Right kidney (tissue), 1 donor: ENCODE measurements around the gene CCDC81.
"Not testable (repeated sequence)": the region's sequence is repeated elsewhere in the genome, so short reads cannot be mapped to it uniquely, and the experiment has no call there.

Experiments used
- DNase-seq: peaks from one replicate; pipeline ENCODE4 v3.0.0-alpha.2; 2016

CCDC81 gene

DNA sequence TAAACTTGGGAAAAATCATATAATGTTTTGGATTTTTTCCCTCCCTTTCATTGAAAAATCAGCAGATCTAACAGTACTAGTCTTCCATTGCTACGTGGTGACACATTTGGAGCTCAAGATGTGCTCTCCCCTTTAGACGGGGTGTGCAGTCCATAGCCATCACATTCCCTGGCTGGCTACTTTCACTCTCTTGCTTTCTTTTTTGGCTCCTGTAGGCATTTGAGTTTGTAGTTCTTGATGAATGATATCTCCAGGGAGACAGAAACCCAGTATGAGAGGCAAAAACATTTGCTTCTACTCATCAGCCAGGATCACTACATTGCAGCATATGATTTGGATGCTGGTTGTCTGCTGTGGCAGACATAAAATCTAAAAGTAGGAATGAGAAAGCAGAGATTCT is 12.1 kb downstream of the CCDC81 start:
- DNase-seq: no peak

DNA sequence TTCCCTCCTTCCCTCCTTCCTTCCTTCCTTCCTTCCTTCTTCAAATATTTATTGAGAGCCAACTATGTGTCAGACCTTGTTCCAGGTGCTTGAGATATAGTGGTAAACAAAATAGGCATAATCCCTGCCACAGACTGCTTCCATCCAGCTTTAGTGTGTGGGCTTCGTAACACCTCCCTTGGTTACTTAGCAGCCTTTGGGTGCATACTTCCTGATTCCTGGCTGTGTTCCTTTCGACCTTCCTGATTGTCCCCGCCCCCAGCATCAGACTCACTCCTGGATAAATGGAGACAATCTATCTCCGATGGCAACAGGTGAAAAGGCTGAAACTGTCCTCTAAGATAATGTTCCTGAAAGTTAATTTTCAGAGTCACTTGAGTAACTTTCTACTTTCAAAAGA is 13.5 kb downstream of the CCDC81 start:
- DNase-seq: no peak

DNA sequence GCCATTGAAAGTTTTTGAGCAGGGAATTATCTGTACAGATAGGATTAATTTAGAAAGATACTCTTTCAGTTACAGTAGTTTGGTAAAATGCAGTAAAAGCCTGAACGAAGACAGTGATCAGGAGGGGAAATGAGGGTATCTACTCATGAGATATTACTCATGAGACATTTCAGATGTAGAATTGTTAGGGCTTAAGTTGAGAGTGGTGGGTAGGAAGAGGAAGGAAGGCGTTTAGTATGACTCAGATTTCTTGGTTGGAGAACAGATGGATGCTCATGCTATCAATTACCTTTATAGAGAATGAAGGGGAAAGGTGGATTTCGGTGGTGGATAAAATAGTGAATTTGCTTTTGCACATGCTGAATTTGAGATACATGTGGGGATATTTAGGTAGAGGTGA is 15.8 kb downstream of the CCDC81 start:
- DNase-seq: no peak

DNA sequence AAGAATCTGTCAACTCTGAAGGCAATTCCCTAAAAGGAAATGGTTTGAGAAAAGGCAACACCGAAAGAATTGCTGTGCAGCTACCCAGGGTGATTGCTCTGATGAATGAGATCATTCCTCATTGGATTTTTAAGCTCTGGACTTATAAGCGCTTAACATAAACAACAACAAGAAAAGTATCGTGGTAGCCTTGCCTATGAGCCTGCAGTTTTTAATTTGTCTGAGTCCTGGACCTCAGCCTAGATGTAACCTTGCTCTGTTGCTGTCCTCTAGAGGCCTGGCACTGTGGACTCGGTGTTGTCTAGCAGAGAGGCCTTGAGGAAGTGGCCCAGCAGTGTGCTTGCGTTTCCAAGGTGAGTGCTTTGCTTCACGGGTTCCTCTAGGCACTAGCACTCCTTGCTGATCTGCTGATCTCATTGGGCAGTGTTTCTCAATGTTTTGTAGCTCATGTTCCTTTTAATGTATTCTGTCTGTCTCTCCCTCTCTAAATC is 20.4 kb downstream of the CCDC81 start:
- DNase-seq: no peak

DNA sequence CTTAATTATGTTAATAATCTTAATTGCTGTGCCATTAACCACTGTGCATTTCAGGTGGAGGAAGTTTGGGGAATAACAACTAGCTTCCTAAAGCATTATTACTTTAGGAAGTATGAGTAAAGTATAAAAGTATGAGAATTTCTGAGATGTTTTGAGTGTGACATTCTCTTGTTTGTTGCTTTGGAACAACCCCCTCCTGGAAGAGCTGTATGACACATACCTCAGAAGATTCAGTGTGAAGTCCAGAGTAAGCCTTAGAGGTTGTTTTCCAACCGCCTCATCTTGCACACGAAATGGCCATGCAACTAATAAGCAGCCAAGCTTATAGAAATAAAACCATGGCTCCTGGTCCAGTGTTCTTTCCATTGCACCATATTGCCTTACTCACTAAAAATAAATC is 21.7 kb downstream of the CCDC81 start:
- no peak for DNase-seq

DNA sequence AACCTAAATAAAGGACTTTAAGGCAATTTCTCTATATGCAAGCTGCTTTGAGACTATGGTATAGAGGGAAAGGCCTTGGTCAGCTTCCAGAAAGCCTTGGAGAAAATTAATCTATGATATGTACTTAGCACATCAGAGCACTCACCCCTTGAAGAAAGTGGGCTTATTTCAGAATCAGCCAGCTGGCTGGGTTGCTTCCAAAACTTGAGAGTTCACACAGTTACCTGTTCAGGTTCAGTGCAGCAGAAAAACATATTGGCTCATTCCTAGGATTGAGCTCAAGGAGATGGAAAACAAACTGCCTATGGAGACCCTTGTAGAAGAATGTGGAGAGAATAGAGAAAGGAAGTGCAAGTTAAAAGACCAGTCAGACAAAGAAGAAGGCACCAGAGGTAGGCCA is 22.7 kb downstream of the CCDC81 start:
- no peak for DNase-seq

DNA sequence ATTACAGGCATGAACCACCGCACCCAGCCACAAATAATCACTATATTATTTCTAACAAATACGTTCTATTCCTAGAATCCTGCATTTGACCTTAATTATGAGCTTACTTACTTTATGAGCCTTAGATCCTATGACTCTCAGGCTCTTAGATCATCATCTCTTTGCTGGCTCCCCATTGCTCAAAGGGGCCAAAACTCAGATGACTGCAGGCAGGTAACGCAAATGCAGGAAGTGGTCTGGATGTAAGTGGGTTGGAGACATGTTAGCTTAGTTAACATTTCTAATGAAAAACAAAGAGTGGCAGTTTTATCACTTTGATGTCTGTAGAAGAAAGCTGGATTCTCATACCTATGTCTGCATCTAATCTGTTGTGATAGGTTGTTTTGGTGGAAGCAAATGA is 23.4 kb downstream of the CCDC81 start:
- DNase-seq: no peak

DNA sequence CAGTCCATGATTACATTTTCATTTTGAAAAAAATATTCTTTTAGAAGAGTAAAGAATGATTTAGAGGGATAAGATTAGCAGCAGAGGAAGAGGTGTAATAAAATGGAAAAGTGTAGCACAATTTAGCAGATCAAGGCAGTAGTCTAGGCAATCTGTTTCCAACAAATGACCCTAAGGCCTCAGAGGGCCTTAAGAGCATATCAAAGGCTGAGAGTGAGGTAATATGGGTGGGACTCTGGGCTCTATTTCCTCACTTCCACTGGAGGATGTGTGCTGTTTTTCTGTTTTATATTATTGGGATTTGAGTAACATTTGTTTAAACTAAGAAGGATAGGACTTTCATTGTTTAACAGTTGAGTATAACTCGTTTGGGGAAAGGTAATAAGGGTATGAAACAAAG is 28.8 kb downstream of the CCDC81 start:
- no peak for DNase-seq

DNA sequence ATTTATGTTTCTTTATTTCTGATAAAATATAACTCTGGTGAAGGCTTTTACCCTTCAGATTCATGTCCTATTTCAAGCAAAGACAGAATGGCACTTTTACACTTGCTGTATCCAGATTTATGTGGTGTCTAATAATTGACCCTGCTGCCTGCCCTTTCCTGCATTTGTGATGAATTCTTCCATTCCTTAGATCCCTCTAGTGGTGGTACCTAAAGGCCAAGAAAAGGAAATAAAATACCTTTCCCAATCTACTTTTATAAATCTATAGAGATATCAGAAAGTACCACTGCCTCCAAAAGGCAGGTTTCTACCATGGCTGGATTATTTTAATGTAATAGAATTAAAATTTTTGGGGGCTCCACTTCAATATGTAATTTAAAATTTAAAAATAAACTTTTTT is 34.2 kb downstream of the CCDC81 start:
- no peak for DNase-seq

DNA sequence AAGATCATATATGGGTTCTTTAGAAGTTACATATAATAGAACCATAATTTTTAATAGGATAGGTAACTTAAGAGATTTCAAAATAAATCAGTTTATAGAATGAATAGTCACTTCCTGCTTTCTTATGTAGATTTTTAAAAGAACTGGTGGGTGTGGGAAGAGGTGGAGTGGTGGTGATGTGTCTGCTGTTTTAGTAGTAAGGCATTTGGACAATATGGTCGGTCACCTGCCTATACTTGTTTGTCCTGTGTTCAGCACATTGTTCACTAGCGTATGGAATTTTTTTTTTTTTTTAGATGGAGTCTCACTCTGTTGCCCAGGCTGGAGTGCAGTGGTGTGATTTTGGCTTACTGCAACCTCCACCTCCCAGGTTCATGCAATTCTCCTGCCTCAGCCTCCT is 39.3 kb downstream of the CCDC81 start:
- DNase-seq: no peak

DNA sequence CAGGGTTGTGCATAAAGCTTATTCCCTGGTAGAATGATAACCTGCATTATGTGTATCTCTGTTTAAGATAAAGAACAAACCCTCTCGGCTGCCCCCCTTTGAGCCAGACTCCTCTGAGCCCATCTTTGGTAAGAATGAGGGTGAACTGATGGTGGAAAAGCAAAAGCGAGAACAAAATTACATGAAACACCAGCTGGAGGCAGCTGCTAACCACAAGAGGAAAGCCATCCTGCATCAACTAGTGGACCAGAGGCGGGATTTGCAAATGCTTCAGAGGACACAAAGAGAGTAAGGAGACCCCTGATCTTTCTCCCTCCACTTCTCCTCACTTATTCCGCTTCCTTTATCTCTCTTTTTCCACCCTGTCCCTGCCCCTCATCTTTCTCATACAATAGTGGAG is 40.3 kb downstream of the CCDC81 start:
- DNase-seq: no peak

DNA sequence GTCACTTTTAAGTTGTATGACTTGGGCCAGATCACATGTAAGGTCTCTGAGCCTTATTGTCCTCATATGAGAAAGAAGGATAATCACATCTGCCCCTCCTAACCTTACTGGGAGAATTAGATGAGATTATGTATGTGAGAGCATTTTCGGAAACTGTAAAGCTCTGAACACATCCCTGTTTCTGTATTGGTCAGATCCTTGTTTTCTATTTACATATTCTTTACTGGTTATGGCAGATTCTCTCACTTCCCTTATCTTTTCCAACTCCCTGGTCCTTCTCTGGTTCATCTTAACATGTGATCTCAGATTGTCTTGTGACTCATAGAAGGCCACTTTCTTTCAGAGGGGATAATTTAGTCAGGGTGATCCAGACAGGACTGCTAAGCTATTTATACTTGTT is 41.8 kb downstream of the CCDC81 start:
- no peak for DNase-seq

DNA sequence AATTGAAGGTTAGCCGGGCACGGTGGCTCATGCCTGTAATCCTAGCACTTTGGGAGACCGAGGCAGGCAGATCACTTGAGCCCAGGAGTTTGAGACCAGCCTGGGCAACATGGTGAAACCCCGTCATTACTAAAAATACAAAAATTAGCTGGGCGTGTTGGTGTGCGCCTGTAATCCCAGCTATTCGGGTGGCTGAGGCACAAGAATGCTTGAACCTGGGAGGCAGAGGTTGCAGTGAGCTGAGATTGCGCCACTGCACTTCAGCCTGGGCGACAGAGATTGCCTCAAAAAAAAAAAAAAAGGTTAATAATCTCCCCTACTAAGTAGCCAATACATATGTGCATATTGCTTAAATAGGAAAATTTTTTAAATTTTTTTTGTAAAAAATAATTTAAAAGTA is 42.3 kb downstream of the CCDC81 start:
- DNase-seq: not testable (repeated sequence)

DNA sequence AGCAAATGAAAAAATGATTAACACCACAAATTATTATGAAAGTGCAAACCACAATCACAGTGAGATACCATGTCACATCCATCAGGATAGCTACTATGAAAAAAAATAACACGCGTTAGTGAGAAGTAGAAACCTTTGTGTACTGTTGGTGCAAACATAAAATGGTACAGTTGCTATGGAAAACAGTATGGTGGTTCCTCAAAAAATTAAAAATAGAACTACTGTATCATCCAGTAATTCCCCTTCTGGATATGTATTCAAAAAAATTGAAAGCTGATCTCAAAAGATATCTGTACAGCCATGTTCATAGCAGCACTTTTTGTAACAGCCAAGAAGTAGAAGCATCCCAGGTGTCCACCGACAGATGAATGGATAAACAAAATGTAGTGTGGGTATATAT is 43.4 kb downstream of the CCDC81 start:
- no peak for DNase-seq

DNA sequence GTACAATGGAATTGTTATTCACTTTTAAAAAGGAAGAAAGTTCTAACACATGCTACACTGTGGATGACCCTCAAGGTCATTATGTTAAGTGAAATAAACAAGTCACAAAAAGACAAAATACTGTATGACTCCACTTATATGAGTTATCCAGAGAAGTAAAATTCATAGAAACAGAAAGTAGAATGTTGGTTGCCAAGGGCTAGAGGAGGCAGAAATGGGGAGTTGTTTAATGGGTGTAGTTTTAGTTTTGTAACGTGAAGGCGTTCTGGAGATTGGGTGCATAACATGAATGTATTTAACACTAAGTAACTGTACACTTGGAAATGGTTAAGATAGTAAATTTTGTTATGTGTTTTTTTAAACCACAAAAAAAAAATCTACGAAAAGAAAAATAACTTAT is 43.8 kb downstream of the CCDC81 start:
- no peak for DNase-seq

DNA sequence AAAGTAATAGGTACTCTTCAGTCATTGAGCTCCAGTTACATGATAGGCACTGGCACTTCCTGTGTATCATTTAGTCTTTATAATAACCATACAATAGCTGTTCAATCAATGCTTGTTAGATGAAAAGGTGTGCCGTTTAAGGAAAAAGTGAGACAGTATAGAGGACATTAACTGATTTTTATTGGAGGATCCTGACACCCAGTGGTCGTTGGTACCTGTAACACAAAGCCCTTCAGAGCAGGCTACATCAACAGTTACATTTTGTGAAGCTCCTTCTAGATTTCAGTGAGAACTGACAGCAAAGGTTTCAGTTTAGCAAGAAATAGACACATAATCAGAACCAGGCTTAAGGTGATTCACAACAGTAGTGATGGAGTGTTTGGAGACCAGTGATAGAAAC is 44.2 kb downstream of the CCDC81 start:
- no peak for DNase-seq

DNA sequence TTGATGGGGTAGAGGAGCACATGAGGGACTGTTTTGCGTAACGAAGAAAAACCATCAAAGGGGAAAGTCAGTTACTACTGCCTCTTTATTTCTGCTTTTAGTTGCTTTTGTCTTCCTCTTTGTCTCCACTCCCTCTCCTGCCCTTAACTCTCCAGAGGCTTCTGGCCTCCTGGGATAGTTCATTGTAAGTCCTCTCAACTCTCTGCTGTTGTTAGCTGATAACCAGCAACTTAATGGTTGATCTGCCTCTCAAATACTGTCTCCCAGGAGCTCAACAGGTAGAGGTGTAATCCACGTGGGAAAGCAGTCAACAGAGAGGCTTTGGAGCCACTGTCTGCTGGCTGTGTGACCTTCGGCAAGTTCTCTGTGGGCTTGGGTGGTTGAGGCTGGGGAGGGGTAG is 47.3 kb downstream of the CCDC81 start:
- DNase-seq: no peak

DNA sequence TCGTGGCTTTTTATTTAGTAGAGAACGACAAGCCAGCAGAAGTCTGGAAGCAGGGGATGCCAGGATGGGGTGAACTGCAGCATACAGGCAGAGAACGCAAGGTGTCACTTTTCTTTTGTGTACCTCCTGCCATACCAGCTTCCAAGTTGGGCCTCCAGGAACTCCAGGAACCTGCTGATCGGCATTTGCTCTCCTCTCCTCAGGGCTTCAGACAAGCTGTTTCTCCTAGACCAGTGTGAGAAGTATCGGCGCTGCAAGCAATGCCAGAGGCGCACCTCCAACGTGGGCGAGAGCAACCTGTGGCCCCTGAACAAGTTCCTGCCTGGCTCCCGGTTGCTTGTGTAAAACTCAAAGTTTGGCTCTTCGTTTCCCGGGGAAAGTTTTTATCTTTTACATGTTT is 47.7 kb downstream of the CCDC81 start:
- DNase-seq: no peak

DNA sequence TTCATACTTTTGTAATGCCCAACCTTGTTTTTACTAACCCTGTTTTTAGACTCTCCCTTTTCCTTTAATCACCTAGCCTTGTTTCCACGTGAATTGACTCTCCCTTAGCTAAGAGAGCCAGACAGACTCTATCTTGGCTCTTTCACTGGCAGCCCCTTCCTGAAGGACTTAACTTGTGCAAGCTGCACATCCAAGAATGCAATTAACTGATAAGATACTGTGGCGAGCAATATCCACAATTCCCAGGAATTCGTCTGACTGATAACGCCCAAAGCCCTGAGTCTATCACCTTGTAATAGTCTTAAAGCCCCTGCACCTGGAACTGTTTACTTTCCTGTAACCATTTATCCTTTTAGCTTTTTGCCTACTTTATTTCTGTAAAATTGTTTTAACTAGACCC is 48.8 kb downstream of the CCDC81 start:
- not testable (repeated sequence) for DNase-seq

DNA sequence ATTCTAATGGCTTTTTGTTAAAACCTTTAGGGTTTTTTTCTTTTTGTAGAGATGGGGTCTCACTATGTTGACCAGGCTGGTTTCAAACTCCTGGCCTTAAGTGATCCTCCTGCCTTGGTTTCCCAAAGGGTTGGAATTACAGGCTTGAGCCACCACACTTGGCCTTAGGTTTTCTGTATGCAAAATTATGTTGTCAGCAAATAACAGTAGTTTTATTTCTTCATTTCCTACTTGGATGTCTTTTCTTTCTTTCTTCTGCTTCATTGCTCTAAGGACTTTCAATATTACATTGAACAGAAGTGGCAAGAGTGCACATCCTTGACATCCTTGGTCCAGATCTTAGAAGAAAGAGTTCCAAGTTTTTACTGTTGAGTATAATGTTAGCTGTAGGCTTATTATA is 52.8 kb downstream of the CCDC81 start:
- DNase-seq: no peak

DNA sequence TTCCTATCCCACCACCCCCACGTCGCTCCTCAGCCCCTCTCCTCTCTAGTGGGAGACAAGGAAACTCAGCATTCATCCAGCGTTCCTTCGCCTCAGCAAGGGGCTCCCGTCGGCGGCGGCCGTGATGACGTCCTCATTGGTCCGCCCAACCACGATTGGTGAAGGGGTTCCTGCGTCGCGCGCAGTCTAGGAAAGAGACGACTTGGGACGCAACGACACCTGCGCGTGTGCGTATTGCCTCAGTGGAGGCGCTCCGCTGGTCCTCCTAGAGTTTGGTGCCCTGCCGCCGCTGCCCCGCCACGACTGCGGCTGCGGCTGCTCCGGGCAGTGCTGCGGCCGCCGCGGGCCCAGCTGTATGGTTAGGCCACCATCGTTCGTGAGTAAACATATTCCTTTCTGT is 56.6 kb downstream of the CCDC81 start:
- DNase-seq: no peak

DNA sequence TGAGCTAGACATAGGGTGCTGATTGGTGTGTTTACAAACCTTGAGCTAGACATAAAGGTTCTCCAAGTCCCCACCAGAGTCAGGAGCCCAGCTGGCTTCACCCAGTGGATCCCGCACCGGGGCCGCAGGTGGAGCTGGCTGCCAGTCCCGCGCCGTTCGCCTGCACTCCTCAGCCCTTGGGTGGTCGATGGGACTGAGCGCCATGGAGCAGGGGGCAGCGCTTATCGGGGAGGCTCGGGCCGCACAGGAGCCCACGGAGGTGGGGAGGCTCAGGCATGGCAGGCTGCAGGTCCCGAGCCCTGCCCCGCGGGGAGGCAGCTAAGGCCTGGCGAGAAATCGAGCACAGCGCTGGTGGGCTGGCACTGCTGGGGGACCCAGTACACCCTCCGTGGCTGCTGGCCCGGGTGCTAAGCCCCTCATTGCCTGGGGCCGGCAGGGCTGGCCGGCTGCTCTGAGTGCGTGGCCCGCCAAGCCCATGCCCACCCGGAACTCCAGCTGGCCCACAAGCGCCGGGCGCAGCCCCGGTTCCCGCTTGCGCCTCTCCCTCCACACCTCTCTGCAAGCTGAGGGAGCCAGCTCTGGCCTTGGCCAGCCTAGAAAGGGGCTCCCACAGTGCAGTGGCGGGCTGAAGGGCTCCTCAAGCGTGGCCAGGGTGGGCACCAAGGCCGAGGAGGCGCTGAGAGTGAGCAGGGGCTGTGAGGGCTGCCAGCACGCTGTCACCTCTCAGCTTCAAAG is 58.8 kb downstream of the CCDC81 start:
- DNase-seq: not testable (repeated sequence)

DNA sequence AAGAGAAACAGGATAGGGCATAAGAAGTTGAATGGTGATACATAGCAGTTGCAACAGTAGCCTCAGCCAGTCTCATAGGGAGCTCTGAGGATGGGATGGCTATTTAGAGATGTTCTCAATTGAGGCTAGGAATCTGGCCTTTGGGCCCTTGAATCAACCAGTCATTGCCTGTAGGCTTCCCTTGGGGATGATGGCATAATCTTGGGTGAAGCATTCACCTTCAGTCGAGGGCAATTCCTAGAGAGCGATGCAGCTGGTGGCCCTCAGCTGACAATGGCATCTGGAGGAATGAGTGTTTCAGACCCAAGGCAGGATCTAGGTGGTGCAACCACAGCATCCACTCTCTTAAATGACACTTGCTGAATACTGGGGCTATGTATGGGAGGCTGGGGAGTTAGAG is 61.0 kb downstream of the CCDC81 start:
- no peak for DNase-seq

DNA sequence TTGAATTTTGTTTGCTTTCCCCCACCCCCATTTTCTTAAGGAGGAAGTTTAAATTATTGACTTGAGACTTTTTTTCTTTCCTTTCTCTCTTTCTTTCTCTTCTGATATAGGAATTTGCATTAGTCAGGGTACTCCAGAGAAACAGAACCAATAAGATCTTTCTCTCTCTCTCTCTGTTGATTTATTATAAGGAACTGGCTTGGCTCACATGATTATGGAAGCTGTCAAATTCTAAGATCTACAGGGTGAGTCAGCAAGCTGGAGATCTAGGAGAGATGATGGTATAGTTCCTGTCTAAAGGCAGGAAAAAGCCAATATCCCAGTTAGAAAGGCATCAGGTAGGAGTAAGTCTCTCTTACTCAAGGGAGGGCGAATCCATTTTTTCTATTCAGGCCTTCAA is 64.0 kb downstream of the CCDC81 start:
- DNase-seq: no peak

DNA sequence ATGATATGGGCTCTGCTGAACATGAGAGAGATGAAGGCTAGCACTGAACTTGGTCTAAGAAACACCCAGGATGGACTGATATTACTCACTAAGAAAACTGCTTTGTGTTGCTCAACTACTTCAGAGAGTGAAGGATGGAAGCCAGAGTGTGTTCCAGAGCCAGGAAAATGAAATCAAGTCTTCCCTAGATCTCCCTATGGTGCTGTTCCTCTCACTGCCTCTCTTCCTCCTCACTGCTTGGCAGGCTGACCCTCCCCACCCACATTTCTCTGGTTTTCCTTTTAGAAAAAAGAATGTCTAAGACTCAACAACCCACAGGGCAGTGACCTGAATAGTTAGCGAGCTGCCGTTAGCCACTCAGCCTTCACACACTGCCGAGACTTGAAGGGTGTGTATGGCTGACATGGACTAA is 65.6 kb downstream of the CCDC81 start:
- DNase-seq: no peak
